Stimulated activated CD8-positive, alpha-beta memory T cell treated with anti-CD3 and anti-CD28 coated beads, Interleukin-4, amount 100 ng/mL, for 48 hours (primary cell): ENCODE measurements around the gene PDPR.
"Not testable (repeated sequence)": the region's sequence is repeated elsewhere in the genome, so short reads cannot be mapped to it uniquely, and the experiment has no call there.

Source experiments
- DNase-seq: peaks from one replicate; pipeline ENCODE4 v3.0.0-alpha.2; 2020

The PDPR gene

GRCh38 chr16:70163596-70163995 lies 49.5 kb downstream of the PDPR start:
- no peak for DNase-seq

- DNase-seq, result not testable (repeated sequence)
These were observed 52.6 kb downstream of the PDPR start for GRCh38 chr16:70166688-70167087.

GRCh38 chr16:70173212-70173837 lies 59.2 kb downstream of the PDPR start, which contains the start of gene CLEC18C:
Gene CLEC18C (plus strand): TSS chr16:70173787. CDS start chr16:70174279, 492 bp downstream.
- DNase-seq, result not testable (repeated sequence)

- not testable (repeated sequence) for DNase-seq
These were observed 59.8 kb downstream of the PDPR start for GRCh38 chr16:70173916-70174315.

- not testable (repeated sequence) for DNase-seq
These were observed 60.3 kb downstream of the PDPR start for GRCh38 chr16:70174387-70174932.

GRCh38 chr16:70187858-70188607 lies 73.9 kb downstream of the PDPR start:
- DNase-seq, result not testable (repeated sequence)

GRCh38 chr16:70188608-70188915 lies 74.4 kb downstream of the PDPR start:
- not testable (repeated sequence) for DNase-seq

- DNase-seq, result not testable (repeated sequence)
These were observed 76.4 kb downstream of the PDPR start for GRCh38 chr16:70190574-70190973.

- DNase-seq, result not testable (repeated sequence)
These were observed 82.7 kb downstream of the PDPR start for GRCh38 chr16:70196683-70197300.

GRCh38 chr16:70197611-70198010 lies 83.5 kb downstream of the PDPR start:
- DNase-seq, result not testable (repeated sequence)

GRCh38 chr16:70198230-70198629 lies 84.1 kb downstream of the PDPR start:
- DNase-seq, result not testable (repeated sequence)

GRCh38 chr16:70198666-70199065 lies 84.5 kb downstream of the PDPR start:
- DNase-seq, result not testable (repeated sequence)

GRCh38 chr16:70199170-70199569 lies 85.0 kb downstream of the PDPR start:
- not testable (repeated sequence) for DNase-seq

GRCh38 chr16:70200063-70200462 lies 85.9 kb downstream of the PDPR start:
- DNase-seq, result not testable (repeated sequence)

- not testable (repeated sequence) for DNase-seq
These were observed 89.4 kb downstream of the PDPR start for GRCh38 chr16:70203508-70203907.

- not testable (repeated sequence) for DNase-seq
These were observed 89.9 kb downstream of the PDPR start for GRCh38 chr16:70204010-70204409.

GRCh38 chr16:70204668-70205405 lies 90.7 kb downstream of the PDPR start:
- DNase-seq, result not testable (repeated sequence)

GRCh38 chr16:70206382-70206781 lies 92.2 kb downstream of the PDPR start:
- not testable (repeated sequence) for DNase-seq
